GM12801 (cell line): Measurements from ENCODE around the gene CSNK1G1.

Source experiments
- TF ChIP-seq, protein P1 (sequence below): IDR thresholded peaks from one replicate; pipeline ENCODE4 v1.5.1; 2011; ENCODE audit warnings: control low read depth; ENCODE audit not compliant: insufficient read length; ENCODE audit errors: extremely low read depth

Gene CSNK1G1

DNA sequence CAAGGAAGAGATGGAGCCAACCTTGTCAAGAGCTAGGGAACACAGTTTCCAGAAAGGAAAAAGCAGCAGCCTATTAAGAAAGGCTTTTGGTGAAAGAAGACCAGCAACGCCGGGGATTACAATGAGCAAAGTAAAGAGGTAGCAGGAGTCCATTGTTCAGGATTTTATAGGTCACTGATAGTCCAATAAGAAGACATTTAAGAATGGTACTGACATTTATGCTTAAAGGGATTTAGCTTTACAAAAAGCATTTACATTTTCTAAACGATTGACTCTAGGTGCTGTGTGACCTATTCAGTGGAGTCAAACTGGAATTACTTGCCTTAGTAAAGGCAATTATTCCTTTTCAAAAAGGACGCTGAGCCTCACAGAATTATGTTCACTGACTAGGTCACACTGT lies 40.8 kb downstream of the CSNK1G1 start:
- TF ChIP-seq, protein P1, sequence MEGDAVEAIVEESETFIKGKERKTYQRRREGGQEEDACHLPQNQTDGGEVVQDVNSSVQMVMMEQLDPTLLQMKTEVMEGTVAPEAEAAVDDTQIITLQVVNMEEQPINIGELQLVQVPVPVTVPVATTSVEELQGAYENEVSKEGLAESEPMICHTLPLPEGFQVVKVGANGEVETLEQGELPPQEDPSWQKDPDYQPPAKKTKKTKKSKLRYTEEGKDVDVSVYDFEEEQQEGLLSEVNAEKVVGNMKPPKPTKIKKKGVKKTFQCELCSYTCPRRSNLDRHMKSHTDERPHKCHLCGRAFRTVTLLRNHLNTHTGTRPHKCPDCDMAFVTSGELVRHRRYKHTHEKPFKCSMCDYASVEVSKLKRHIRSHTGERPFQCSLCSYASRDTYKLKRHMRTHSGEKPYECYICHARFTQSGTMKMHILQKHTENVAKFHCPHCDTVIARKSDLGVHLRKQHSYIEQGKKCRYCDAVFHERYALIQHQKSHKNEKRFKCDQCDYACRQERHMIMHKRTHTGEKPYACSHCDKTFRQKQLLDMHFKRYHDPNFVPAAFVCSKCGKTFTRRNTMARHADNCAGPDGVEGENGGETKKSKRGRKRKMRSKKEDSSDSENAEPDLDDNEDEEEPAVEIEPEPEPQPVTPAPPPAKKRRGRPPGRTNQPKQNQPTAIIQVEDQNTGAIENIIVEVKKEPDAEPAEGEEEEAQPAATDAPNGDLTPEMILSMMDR, result no peak

DNA sequence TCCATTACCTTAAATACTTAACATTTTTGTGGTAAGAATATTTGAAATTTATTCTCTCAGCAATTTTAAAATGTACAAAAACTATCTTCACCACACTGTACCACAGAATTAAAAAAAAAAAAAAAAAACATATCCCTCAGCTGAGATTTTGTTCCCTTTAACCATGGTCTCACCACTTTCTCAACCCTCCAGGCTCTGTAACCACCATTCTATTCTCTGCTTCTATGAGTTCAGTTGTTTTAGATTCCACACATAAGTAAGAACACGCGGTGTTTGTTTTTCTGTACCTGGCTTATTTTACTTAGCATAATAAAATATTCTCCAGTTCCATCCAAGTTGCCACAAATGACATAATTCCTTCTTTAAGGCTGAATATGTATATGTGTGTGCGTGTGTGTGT lies 41.5 kb downstream of the CSNK1G1 start:
- TF ChIP-seq, protein P1, result no peak

DNA sequence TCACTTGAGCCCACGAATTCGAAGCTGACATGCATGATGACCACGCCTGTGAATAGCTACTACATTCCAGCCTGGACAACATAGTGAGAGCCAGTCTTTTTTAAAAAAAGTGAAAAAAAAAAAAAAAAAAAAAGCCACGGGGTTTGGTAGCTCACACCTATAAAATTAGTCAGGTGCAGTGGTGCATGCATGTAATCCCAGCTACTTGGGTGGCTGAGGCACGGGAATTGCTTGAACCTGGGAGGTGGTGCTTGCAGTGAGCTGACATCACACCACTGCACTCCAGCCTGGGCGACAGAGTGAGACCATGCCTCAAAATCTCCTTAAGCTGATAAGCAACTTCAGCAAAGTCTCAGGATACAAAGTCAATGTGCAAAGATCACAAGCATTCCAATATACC lies 44.4 kb downstream of the CSNK1G1 start:
- TF ChIP-seq, protein P1, result no peak

DNA sequence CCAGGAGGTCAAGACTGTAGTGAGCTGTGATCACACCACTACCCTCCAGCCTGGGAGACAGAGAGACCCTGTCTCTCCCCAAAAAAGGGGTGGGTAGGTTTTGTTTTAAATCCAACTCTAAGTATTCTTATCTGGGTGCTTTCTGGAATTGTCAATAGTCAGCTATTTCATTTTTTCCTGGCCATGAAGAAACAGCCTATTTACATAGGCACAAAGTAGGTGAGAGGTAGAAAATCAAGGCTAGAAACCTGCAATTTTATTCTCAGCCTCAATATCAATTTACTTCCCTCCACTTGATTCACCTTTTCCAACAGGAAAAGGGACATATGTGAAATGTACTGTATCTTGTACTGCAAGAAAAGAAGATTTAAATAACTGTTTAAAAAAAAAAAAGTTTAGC lies 45.9 kb downstream of the CSNK1G1 start:
- TF ChIP-seq, protein P1, result no peak

DNA sequence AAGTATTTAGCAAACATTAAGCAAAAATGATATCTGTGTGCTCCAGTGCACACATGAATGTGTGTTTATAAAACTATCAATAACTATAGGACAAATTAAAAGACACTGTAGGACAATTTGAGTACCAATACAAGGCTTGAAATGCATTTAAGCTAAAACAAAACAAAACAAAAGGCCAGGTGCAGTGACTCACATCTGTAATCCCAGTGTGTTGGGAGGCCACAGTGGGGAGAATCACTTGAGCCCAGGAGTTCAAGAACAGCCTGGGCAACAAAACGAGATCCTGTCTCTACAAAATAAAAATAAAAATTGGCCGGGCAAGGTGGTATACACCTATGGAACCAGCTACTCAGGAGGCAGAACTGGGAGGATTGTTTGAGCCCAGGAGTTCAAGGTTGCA lies 50.7 kb downstream of the CSNK1G1 start:
- TF ChIP-seq, protein P1, result no peak

DNA sequence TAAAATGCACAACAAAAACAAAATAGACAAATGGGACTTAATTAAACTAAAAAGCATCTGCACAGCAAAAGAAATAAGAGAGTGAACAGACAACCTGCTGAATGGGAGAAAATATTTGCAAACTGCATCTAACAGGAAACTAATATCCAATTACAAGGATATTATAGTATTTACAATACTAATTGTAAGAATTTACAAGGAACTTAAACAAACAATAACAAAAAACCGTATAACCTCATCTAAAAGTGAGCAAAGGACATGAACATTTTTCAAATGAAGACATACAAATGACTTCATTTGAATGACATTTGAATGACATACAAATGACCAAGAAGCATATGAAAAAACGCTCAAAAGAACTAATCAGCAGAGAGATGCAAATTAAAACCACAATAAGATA lies 66.4 kb downstream of the CSNK1G1 start:
- TF ChIP-seq, protein P1, result no peak

DNA sequence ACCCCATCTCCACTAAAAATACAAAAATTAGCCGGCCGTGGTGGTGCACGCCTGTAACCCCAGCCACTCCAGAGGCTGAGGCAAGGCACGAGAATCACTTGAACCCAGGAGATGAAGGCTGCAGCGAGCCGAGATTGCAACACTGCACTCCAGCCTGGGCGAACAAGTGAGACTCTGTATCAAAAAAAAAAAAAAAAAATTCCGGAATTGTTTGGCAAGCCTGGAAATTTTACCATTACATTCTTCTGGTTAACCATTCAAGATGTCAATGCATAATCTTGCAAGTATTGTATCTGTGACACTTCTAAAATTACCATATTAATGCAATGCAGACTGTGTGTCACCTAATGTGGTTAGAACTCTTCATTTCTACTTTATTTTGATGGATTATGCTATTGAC lies 67.0 kb downstream of the CSNK1G1 start:
- TF ChIP-seq, protein P1, result no peak

DNA sequence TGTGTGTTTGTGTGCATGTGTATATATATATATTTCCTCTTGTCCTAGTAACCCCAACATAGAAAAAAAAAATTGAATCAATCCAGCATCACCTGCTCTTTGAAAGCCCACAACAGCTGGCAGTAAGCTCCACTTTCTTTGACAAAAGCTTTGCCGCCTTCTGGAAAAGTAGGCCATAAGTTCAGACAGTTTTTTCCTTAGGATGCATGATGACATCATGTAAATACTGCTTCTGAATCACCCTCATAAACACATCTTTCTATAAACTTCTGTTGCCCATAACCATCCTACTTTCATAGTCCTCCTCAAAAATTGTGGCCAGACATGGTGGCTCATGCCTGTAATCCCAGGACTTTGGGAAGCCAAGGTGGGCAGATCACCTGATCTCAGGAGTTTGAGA lies 67.4 kb downstream of the CSNK1G1 start:
- TF ChIP-seq, protein P1, result no peak
